Measurements from ENCODE around the gene A2ML1.
"Not testable (repeated sequence)": the region's sequence is repeated elsewhere in the genome, so short reads cannot be mapped to it uniquely, and the experiment has no call there.

A2ML1 gene

DNA sequence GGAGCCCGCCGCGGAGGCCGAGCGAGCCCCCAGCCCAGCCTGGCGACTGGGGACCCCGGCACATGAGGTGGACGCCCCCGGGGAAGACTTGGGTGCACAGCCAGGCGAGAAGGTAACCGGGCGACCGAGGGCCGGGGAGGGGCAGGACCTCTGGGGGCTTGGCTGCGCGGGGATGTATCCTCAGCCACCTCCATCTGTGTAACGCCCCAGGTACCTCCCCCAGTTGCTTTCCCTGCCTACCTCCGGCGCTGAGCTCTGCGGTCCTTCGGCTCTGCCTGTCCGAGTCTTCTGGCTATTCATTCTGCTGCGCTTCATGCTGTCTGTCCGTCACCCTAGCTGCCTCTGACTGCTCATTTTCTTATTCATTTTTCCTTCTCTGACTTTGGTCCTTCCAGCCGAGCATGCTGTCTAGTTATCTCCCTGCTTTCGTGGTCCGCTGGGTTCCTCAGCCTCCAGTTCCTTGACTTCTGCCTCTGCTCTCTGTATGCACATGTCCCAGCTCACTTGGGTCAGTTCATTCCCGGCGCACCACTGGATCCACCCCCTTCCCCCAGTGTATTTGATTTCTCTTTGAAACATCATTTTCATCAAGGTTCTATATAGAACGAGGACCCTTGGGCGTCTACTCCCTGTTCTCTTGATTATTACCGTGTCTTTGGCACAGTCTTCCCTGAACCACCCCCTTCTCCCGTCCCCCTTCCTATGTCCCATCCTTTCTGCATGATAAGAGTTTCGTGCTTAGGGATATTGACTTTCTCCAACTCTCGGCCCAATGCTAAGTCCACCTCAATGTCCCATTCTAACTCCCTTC lies 92.5 kb downstream of the A2ML1 start:
- TF ChIP-seq, protein P1, sequence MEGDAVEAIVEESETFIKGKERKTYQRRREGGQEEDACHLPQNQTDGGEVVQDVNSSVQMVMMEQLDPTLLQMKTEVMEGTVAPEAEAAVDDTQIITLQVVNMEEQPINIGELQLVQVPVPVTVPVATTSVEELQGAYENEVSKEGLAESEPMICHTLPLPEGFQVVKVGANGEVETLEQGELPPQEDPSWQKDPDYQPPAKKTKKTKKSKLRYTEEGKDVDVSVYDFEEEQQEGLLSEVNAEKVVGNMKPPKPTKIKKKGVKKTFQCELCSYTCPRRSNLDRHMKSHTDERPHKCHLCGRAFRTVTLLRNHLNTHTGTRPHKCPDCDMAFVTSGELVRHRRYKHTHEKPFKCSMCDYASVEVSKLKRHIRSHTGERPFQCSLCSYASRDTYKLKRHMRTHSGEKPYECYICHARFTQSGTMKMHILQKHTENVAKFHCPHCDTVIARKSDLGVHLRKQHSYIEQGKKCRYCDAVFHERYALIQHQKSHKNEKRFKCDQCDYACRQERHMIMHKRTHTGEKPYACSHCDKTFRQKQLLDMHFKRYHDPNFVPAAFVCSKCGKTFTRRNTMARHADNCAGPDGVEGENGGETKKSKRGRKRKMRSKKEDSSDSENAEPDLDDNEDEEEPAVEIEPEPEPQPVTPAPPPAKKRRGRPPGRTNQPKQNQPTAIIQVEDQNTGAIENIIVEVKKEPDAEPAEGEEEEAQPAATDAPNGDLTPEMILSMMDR (conservative IDR thresholded peaks at IDR 0.05; ENCODE audit: low read depth): no peak
- ChIA-PET POLR2A (ENCODE audit: low non-redundant PET) (no interaction called here), CTCF (interaction anchor here (0.6 kb wide), 2 partner anchors 8 to 370 kb away, joined by 3 read pairs; no protein-coding TSS in a partner anchor)
- DNase-seq (ENCODE audit: low spot score): peak; percentile 78
- H3K27ac ChIP-seq: peak overlapping the region; percentile 90

DNA sequence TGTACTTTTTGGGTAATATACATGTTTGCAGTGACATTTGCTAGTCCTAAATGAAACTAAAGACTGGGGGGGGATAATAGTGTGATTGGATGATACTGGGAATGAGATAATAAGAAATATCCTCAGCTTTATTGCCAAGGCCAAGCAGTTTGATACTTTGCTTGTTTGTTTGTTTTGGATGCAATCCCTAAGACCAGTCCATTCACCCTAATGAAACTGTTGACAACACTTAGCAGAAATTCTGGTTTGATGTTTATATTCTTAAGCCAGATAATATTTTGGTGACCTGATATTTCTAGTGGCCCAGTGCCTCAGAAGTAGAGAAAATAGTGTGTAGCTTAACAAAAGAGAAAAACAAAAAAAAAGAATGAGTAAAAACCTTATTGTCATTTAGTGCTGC lies 93.7 kb downstream of the A2ML1 start:
- TF ChIP-seq, protein P1 (conservative IDR thresholded peaks at IDR 0.05; ENCODE audit: low read depth): no peak
- POLR2A ChIA-PET (ENCODE audit: low non-redundant PET): no interaction called here
- H3K27ac ChIP-seq: no peak overlapping the region
- no peak for DNase-seq (ENCODE audit: low spot score)
- CTCF ChIA-PET: interaction anchor here (0.6 kb wide), 1 partner anchor 181 kb away, joined by 3 read pairs; no protein-coding TSS in a partner anchor

- no peak for DNase-seq (ENCODE audit: low spot score)
- TF ChIP-seq, protein P1 (conservative IDR thresholded peaks at IDR 0.05; ENCODE audit: low read depth): no peak
- POLR2A ChIA-PET (ENCODE audit: low non-redundant PET): no interaction called here
- CTCF ChIA-PET: interaction anchor here (0.6 to 0.7 kb wide), 2 partner anchors 373 to 1809 kb away, joined by 3 read pairs; no protein-coding TSS in a partner anchor
- H3K27ac ChIP-seq: no peak overlapping the region
These were observed 94.6 kb downstream of the A2ML1 start for GRCh38 chr12:8917031-8917430.

DNA sequence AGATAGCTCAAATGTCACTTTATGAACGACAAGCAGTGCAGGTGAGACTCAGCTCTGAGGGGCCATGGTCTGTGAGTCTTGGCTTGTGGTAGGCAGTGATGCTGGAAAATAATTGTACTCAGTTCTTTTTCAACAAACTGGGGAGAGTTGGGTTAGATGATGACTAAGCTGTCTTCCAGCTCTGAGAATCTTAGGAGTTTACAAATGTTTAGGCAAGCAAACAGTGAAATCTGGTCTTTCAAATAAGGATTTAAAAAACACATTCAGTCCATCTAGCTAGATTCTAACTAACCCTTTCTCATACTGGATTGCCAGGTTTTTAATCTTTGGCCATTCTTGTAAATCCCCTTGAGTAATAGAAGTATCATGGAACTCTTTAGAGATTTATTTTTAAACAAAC lies 95.3 kb downstream of the A2ML1 start:
- TF ChIP-seq, protein P1 (conservative IDR thresholded peaks at IDR 0.05; ENCODE audit: low read depth): no peak
- DNase-seq (ENCODE audit: low spot score): no peak
- H3K27ac ChIP-seq: no peak overlapping the region
- CTCF ChIA-PET: interaction anchor here (0.7 kb wide), 1 partner anchor 374 kb away, joined by 3 read pairs; no protein-coding TSS in a partner anchor
- POLR2A ChIA-PET (ENCODE audit: low non-redundant PET): no interaction called here

GRCh38 chr12:8919643-8920042 lies 97.2 kb downstream of the A2ML1 start:
- CTCF ChIA-PET; H3K27ac ChIP-seq; POLR2A ChIA-PET (ENCODE audit: low non-redundant PET); DNase-seq (ENCODE audit: low spot score): not testable (repeated sequence)

DNA sequence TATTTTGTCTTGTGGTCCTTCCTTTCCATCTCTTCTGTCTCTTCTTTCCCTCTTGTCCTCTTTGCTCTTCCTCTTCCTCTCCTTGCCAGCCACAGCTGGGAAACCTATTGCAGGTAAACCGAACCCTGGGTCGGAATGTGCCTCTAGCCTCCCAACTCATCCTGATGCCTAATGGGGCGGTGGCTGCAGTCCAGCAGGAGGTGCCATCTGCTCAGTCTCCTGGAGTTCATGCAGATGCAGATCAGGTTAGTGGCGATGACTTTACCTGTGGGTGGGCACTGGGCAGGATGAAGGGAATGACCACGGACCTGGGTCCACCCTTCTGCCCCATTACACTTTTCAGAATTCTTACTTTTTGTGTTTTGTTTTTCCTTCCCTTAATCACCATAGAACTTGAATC lies 100.1 kb downstream of the A2ML1 start:
- POLR2A ChIA-PET (ENCODE audit: low non-redundant PET): no interaction called here
- CTCF ChIA-PET: interaction anchor here (0.5 kb wide), 1 partner anchor 8 kb away, joined by 3 read pairs; the partner anchor contains the start of gene PHC1
- TF ChIP-seq, protein P1 (conservative IDR thresholded peaks at IDR 0.05; ENCODE audit: low read depth): no peak
- no peak for DNase-seq (ENCODE audit: low spot score)
- no peak overlapping the region for H3K27ac ChIP-seq
